HG03045 (cell line): Measurements from ENCODE around the gene DIS3L2.
A peak's percentile ranks its signal among the peaks of the same experiment; 100 is the strongest.
"Not testable (repeated sequence)": the region's sequence is repeated elsewhere in the genome, so short reads cannot be mapped to it uniquely, and the experiment has no call there.

Experiments used
- ATAC-seq: cut with Tn5 transposase; IDR thresholded peaks from one replicate; pipeline ENCODE4 v1.9.1; 2021; ENCODE audit warnings: mild to moderate bottlenecking, moderate library complexity; ENCODE audit not compliant: unreplicated experiment

DIS3L2 gene

GRCh38 chr2:232006253-232006652, 44.7 kb downstream of the DIS3L2 start:
- no peak for ATAC-seq

DNA sequence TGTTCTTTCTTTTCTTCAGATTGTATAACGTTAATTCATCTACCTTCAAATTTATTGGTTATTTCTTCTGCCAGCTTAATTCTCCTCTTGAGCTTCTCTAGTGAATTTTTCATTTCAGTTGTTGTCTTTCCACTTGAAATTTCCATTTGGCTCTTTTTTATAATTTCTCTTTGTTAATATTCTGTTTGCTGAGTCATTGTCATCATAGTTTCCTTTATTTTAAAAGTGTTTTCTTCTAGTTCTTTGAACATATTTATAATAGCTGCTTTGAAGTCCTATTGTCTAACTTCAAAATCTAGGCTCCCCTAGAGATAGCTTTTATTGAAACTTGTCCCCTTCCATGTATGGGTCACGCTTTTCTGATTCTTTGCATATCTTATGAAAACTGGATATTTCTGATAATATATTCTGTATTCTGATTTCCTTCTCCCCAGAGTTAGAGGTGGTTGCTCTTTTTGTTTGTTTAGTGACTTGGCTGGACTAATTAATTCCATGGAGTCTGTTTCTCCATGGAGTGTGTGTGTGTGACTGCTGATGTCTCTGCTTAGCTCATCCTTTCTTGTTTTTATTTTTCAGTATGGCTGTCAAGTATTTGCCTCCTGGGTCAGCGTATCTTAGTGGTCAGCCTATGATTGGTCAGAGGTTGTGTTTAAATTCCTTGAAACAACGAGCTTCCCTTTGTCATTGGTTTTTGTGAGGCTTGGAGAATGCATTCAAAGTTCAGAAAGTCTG, 47.6 kb downstream of the DIS3L2 start:
- ATAC-seq = no peak

DNA sequence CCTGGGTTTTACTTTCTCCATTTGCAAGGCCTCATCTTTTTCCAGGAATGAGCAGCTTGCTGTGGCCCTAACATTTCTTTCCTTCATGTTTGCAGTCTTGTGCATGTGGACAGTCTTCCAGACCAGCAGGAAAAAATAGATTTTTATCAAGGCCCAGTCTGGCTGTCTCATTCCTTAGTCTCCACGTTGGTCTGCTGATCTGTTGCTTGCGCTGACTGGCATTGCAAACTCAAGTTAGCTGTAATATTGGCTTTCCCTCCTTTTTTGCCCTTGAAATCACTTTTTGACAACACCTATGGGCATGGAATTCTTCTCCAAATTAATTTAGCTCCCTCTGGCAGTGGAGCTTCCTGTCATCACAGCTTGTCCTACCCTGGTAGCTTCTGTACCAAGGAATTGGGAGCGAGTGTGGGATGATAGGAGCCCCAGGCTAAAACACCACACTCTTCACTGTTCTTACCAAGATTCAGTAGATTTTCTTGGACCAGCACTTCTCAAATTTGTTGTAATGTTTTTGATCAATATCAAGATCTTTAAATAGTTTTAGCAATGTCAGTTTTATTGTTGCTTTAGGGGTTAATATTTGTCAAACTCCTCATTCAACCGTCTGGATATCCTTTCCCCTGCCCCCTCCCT, 48.2 kb downstream of the DIS3L2 start:
- ATAC-seq = no peak

DNA sequence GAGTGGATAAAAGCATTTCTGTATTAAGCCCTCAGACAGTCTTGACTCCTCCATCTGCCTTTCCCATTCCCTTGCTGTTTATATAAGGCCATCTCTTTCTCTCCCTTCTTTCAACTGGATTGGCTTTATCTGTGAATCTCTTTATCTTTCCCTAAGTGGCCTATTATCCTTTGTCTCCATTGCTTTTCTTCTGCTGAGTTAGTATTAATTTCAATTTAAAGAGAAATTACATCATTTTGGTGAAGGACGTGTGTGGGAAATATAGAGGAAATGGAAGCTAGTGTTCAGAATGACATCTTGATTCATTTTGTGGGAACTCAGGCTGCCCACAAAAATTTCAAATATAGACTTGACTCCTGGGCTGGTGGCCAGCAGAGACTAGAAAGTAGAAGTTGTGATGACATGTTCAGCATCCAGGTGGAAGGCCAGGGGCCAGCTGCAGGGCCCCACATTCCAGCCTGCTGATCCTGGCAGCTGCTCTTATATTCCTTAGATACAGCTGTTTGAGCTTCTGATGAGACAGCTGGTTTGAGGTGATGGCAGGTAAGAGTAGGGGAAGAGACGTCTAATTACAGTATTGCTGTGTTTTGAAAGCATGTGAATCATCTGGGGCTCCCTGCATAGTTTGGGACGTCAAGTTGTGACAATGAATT, 52.3 kb downstream of the DIS3L2 start:
- no peak for ATAC-seq

- ATAC-seq = no peak
Measured at GRCh38 chr2:232014681-232015080, 53.2 kb downstream of the DIS3L2 start.

DNA sequence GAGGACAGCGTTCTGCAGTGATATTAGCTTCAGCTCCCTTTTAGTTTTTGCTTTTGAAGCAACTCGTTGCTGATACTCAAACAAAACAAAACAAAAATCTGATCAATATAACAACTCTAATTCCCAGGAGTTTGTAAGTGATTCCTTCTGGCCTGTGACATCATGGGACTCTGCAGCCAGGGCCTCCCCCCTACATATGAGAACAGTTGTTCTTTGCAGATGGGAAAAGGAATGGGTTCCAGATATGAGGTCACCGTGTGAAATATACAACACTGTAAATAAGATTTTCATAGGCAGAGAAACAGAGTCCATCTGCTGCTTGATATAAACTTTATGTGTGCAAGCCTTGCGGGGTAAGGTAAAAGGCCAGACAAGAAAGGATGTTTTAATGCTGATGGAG, 56.7 kb downstream of the DIS3L2 start:
- ATAC-seq = no peak

GRCh38 chr2:232022718-232023117, 61.2 kb downstream of the DIS3L2 start:
- no peak for ATAC-seq

DNA sequence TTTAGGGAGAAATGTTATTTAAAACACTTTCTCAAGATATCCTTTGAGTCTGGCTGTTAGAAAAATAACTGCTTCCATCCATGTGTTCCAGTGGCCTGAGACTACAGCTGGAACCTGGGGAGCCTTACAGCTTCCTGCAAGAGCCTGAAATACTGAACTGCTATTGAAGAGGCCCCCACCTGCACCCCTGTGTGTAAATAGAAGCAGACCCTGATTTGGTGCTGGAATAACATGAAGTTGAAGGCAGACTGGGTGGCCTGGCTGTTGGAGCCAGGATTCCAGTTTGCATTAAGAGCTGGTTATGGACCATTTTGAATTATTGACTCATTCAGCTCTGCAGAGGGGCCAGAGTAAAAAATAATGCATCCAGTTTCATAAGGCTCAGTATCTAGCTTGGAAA, 61.9 kb downstream of the DIS3L2 start:
- ATAC-seq = no peak

DNA sequence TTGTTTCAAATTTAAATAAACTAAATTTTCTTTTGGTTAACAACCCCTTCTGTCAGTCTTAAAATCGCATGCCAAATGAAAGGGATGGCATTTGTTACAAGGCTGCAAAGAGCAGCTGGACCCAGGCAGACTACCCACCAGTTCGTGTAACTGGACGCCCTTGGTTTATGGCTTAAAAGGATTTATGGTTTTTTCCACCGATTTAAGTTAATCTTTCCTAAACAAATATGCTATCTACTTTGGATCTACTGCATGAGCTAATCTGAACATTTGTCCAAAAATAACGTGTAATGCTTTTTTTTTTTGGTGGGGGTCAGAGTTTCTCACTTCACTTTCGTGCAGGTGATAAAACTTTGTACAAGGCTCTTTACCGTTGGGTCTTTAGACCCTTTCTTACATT, 62.9 kb downstream of the DIS3L2 start:
- no peak for ATAC-seq

DNA sequence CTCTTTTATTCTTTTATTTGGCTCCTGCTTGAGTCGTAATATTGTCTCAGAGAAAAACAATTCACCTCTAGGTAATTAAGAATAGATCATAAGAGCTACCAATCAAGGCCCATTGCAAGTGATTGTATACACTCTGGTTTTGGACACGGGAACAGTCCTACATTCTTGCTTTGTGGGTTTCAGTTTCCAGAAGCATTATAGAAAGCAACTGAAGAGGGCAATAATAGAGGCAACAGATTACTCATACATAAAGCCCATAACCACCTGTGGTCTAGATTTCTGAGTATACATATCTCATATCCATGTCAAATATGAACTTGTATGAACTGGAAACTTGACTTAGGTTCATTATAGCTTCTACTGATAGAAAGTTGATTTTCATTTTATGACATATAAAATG, 65.4 kb downstream of the DIS3L2 start:
- peak; percentile 98 for ATAC-seq

DNA sequence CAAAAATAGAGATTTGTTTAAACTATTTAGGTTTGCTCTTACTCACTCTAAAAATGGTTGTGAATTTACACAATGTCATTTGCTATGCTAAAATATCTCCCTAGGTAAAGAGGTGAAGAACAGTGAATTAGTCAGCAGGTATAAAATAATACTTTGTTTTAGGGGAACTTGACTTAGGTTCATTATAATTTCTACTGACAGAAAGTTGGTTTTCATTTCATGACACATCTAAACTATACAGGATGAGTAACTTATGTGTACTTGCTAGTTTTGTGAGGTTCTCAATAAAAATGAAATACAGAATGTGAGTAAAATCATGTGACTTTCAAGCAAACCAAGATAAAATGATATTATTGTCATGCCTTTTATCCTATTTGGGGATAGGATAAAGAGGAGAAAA, 66.0 kb downstream of the DIS3L2 start:
- no peak for ATAC-seq

DNA sequence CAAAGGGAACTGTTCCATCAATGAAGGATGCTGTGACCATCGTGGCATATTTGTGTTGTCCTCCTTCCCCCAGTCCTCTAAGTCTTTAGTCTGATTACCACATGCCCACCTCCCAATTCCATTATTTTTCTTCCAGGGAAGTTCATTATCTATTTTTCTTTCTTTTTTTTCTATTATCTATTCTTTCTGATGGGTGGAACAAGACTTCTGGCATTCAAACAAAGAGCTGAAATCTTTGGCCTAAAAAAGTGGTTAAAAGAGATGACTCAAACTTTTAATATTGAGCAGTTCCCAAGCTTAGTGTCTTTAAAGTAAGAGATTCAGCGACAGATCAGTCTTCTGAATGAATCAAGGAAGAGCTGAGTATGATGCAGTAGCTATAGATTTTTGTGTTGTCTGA, 66.6 kb downstream of the DIS3L2 start:
- no peak for ATAC-seq

DNA sequence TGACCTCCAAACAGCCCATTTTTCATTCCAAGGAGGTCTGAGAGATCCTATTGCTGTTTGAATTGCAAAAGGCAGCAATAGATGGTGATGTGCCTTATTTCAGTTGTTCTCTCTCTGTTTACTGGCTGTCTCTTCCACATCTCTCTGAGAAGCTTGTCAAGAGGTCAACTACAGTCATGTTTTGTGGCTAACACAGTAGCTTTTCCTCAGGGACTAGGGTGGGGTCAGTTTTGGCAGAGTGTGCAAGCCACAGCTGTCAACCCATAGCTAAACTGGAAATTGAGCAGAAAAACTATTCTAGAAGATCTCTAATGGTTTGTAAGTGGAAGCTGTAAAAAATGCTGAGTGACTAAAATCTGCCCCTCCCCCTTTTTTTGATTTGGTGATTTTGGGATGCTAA, 67.1 kb downstream of the DIS3L2 start:
- no peak for ATAC-seq

- no peak for ATAC-seq
Measured at GRCh38 chr2:232029346-232029745, 67.8 kb downstream of the DIS3L2 start.

DNA sequence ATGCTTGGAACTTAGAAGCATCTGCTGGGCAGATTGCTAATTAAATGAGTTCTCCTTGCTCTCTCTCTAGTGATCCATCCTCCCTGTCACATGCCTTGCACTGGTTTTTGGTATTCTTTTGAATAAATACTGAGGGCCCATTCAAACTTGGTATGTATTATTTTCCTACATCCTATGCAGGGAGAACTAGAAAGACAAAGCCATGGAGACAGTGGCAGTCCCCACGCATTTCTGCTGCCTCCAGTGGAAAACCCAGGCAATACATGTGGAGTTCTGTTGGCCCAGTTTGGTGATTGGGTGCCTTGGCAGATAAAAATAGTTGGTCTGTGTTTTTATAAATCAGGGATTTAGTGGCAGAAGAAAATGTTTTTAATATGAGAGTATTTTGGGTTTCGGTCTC, 68.7 kb downstream of the DIS3L2 start:
- ATAC-seq = no peak

- ATAC-seq = not testable (repeated sequence)
Measured at GRCh38 chr2:232035292-232035691, 73.8 kb downstream of the DIS3L2 start.

DNA sequence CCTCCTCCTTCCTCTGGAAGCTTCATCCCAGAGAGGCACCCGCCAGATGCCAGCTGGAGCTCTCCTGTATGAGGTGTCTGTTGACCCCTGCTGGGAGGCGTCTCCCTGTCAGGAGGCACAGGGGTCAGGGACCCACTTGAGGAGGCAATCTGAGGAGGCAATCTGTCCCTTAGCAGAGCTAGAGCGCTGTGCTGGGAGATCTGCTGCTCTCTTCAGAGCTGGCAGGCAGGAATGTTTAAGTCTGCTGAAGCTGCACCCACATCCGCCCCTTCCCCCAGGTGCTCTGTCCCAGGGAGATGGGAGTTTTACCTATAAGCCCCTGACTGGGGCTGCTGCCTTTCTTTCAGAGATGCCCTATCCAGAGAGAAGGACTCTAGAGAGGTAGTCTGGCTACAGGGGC, 75.4 kb downstream of the DIS3L2 start:
- ATAC-seq = not testable (repeated sequence)

- no peak for ATAC-seq
Measured at GRCh38 chr2:232038251-232038880, 76.9 kb downstream of the DIS3L2 start.

- ATAC-seq = no peak
Measured at GRCh38 chr2:232038881-232039485, 77.5 kb downstream of the DIS3L2 start.

GRCh38 chr2:232042911-232043574, 81.5 kb downstream of the DIS3L2 start:
- ATAC-seq = no peak

DNA sequence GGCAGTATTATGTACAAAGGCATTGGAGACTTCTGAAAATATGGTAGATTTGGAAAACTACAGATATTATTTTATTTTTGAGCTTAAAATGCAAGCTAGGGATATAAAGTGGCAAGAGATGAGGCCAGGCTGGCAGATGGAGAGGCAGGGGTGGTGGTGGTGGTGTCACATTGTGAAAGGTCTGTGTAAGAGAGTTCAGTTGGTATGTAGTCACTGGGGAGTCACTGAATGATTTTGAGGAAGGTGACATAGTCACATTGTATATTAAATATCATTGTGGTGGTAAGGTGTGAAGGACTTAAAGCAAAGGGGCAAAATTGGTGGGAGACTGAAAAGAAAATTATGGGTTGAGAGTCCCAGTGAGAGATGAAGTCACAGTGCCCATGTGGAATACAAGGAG, 82.5 kb downstream of the DIS3L2 start:
- ATAC-seq = no peak
